GM21423 (cell line): ENCODE measurements around the gene NDUFA9.

Experiments used
- ATAC-seq: cut with Tn5 transposase; IDR thresholded peaks from one replicate; pipeline ENCODE4 v1.9.1; 2021; ENCODE audit warnings: mild to moderate bottlenecking, moderate library complexity; ENCODE audit not compliant: unreplicated experiment

The NDUFA9 gene

GRCh38 chr12:4685317-4685716, 36.4 kb downstream of the NDUFA9 start:
- no peak for ATAC-seq

GRCh38 chr12:4690760-4691159, 41.8 kb downstream of the NDUFA9 start:
- ATAC-seq: no peak
